Loucy (cell line): Measurements from ENCODE around the gene AFAP1L1.

Source experiments
- H2AFZ ChIP-seq: fragments of 200-600 bp; sonication (generic); 2 replicates; pipeline ENCODE4 v1.6.0; 2016; ENCODE audit warnings: antibody characterized with exemption, mild to moderate bottlenecking, low read length, moderate library complexity
- H3F3A ChIP-seq: fragments of 200-600 bp; 2 replicates; pipeline ENCODE4 v1.6.0; 2016; ENCODE audit warnings: antibody characterized with exemption, low read depth, mild to moderate bottlenecking
- H3K27me3 ChIP-seq: fragments of 200-600 bp; sonication (generic); 2 replicates; pipeline ENCODE4 v1.6.1; 2014; ENCODE audit warnings: low read length, mild to moderate bottlenecking; ENCODE audit not compliant: insufficient read depth, poor library complexity, severe bottlenecking
- H3K36me3 ChIP-seq: fragments of 200-600 bp; sonication (generic); 2 replicates; pipeline ENCODE4 v1.6.1; 2016; ENCODE audit warnings: low read length; ENCODE audit not compliant: insufficient read depth
- H3K4me1 ChIP-seq: fragments of 200-600 bp; sonication (generic); 2 replicates; pipeline ENCODE4 v1.5.1; 2014; ENCODE audit warnings: low read length, mild to moderate bottlenecking; ENCODE audit not compliant: insufficient read depth, poor library complexity, severe bottlenecking
- H3K4me2 ChIP-seq: fragments of 200-600 bp; sonication (generic); 2 replicates; pipeline ENCODE4 v1.6.0; 2014; ENCODE audit warnings: antibody characterized with exemption, low read length, low read depth, mild to moderate bottlenecking; ENCODE audit not compliant: poor library complexity, severe bottlenecking
- H3K4me3 ChIP-seq: fragments of 200-600 bp; sonication (generic); 2 replicates; pipeline ENCODE4 v1.5.1; 2014; ENCODE audit warnings: low read length, mild to moderate bottlenecking, mixed read lengths; ENCODE audit not compliant: poor library complexity, severe bottlenecking
- H3K79me2 ChIP-seq: fragments of 200-600 bp; sonication (generic); 2 replicates; pipeline ENCODE4 v1.6.1; 2014; ENCODE audit warnings: low read length; ENCODE audit not compliant: insufficient read depth
- H3K9ac ChIP-seq: fragments of 200-600 bp; sonication (generic); 2 replicates; pipeline ENCODE4 v1.6.0; 2014; ENCODE audit warnings: mild to moderate bottlenecking, low read depth, low read length, moderate library complexity; ENCODE audit not compliant: poor library complexity, severe bottlenecking
- H3K9me2 ChIP-seq: fragments of 200-600 bp; sonication (generic); replicated peaks from 2 replicates; pipeline ENCODE4 v1.6.1; 2016; ENCODE audit warnings: low read depth, low read length, mixed read lengths
- H3K9me3 ChIP-seq: fragments of 200-600 bp; sonication (generic); 2 replicates; pipeline ENCODE4 v1.6.1; 2014; ENCODE audit warnings: mild to moderate bottlenecking, antibody characterized with exemption, low read length, low read depth; ENCODE audit not compliant: insufficient read depth
- H4K20me1 ChIP-seq: fragments of 200-600 bp; sonication (generic); 2 replicates; pipeline ENCODE4 v1.6.0; 2014; ENCODE audit warnings: antibody characterized with exemption, low read length, mild to moderate bottlenecking; ENCODE audit not compliant: insufficient read depth, poor library complexity, severe bottlenecking
- CTCF ChIP-seq: fragments of 200-600 bp; sonication (generic); conservative IDR thresholded peaks from 2 replicates; pipeline ENCODE4 v1.5.1; 2014; ENCODE audit warnings: mild to moderate bottlenecking, antibody characterized with exemption, low read length
- EZH2phosphoT487 ChIP-seq: fragments of 200-600 bp; IDR thresholded peaks from 2 replicates; pipeline ENCODE4 v1.6.1; 2018; ENCODE audit warnings: antibody characterized with exemption, mild to moderate bottlenecking, moderate library complexity, borderline replicate concordance

The AFAP1L1 gene

DNA sequence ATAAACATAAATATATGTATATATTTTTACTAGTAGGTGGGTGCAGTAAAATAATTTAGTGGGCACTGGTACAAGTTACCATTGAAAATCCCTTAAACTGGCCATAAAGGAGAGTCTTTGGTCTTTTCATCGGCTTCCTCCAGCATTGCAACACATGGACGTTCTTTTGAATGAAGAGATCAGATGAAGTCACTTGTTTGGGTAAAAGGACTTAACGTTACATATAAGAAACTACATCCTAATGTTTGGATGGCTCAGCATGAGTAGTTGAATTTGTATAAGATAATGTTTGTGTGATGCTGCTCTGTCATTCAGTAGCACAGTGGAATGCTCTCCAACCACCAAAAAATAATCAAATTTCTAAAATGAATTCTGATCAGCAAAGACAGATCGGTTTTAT lies 31.6 kb downstream of the AFAP1L1 start:
- Histone ChIP-seq H3K9me3 (no peaks in the 10 kb centered on the region), H3K4me1 (peaks cover 8% of the 10 kb centered on the region)
- TF ChIP-seq EZH2phosphoT487 (no peak), CTCF (no peak)

GRCh38 chr5:149304195-149305078 lies 32.8 kb downstream of the AFAP1L1 start:
- no peaks in the 10 kb centered on the region for H3K79me2 ChIP-seq
- H3K27me3 ChIP-seq: no peaks in the 10 kb centered on the region
- no peak overlapping the region for H2AFZ ChIP-seq
- no peak overlapping the region for H3K4me2 ChIP-seq
- H3K36me3 ChIP-seq: no peaks in the 10 kb centered on the region
- peaks cover 3% of the 10 kb centered on the region for H3K4me1 ChIP-seq
- H3K4me3 ChIP-seq: no peak overlapping the region
- H3K9me2 ChIP-seq: no peaks in the 10 kb centered on the region
- no peaks in the 10 kb centered on the region for H3F3A ChIP-seq
- no peak overlapping the region for H3K9ac ChIP-seq
- H4K20me1 ChIP-seq: no peaks in the 10 kb centered on the region
- no peak for TF ChIP-seq CTCF
- TF ChIP-seq EZH2phosphoT487: no peak
- no peaks in the 10 kb centered on the region for H3K9me3 ChIP-seq

More for the DNA sequence above, 31.6 kb downstream of the AFAP1L1 start:
- no peaks in the 10 kb centered on the region for H3K27me3 ChIP-seq
- H3K4me2 ChIP-seq: no peak overlapping the region
- H3K79me2 ChIP-seq: no peaks in the 10 kb centered on the region
- H3K4me3 ChIP-seq: no peak overlapping the region
- no peak overlapping the region for H2AFZ ChIP-seq
- no peaks in the 10 kb centered on the region for H4K20me1 ChIP-seq
- H3K9ac ChIP-seq: no peak overlapping the region
- no peaks in the 10 kb centered on the region for H3K9me2 ChIP-seq
- no peaks in the 10 kb centered on the region for H3F3A ChIP-seq
- H3K36me3 ChIP-seq: no peaks in the 10 kb centered on the region

DNA sequence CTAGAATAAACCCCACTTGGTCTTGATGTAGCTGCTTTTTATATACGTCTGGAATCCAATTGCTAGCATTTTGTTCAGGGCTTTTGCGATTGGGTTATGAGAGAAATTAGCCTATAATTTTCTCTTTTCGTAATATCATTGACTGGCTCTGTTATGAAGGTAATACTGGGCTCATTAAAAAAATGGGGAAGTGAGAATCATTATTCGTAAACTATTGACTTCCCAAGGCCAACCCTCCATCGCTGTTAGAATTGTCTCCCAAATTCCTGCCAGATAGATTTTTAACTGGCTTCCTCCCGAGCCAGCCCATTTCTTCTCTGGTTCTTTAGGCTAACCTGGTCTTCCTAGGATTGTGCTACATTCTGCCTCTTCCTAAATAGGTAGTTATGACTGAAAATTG lies 37.7 kb downstream of the AFAP1L1 start:
- Histone ChIP-seq H3K4me1 (peaks cover 14% of the 10 kb centered on the region), H3K4me3 (no peak overlapping the region), H3K36me3 (no peaks in the 10 kb centered on the region), H3K9ac (no peak overlapping the region), H2AFZ (no peak overlapping the region), H3F3A (no peaks in the 10 kb centered on the region), H3K9me2 (no peaks in the 10 kb centered on the region), H3K79me2 (no peaks in the 10 kb centered on the region), H3K9me3 (no peaks in the 10 kb centered on the region), H4K20me1 (no peaks in the 10 kb centered on the region), H3K27me3 (no peaks in the 10 kb centered on the region), H3K4me2 (no peak overlapping the region)
- TF ChIP-seq EZH2phosphoT487 (no peak), CTCF (no peak)
